ENCODE measurements around the gene USH1G.

USH1G gene

GRCh38 chr17:74900208-74900607 lies 22.8 kb downstream of the USH1G start:
- DNase-seq, result no peak

DNA sequence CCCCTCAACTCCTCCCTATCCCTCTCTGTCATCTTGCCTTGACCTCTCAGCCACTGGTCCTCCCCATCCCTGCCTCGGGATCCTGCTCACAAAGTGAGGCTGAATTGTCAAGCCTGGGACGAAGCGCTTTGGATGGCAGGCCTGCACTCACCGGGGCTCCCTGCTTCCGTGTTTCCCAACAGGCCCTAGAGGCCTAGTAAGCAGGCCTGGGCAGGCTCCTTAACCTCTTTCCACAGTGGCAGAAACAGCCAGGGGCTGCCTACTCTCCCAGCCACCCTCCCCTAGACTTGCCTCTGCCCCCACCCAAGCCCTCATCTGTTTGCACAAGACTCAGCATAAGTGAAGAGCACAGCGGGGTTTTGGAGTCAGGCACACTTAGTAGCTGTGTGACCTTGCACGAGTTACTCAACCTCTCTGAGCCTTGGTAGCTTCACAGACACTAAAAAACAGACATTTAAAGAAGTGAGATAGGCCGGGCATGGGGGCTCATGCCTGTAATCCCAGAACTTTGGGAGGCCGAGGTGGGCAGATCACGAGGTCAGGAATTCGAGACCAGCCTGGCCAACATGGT lies 24.6 kb downstream of the USH1G start:
- DNase-seq, result no peak

- no peak for DNase-seq
These were observed 29.0 kb downstream of the USH1G start for GRCh38 chr17:74893936-74894671.

DNA sequence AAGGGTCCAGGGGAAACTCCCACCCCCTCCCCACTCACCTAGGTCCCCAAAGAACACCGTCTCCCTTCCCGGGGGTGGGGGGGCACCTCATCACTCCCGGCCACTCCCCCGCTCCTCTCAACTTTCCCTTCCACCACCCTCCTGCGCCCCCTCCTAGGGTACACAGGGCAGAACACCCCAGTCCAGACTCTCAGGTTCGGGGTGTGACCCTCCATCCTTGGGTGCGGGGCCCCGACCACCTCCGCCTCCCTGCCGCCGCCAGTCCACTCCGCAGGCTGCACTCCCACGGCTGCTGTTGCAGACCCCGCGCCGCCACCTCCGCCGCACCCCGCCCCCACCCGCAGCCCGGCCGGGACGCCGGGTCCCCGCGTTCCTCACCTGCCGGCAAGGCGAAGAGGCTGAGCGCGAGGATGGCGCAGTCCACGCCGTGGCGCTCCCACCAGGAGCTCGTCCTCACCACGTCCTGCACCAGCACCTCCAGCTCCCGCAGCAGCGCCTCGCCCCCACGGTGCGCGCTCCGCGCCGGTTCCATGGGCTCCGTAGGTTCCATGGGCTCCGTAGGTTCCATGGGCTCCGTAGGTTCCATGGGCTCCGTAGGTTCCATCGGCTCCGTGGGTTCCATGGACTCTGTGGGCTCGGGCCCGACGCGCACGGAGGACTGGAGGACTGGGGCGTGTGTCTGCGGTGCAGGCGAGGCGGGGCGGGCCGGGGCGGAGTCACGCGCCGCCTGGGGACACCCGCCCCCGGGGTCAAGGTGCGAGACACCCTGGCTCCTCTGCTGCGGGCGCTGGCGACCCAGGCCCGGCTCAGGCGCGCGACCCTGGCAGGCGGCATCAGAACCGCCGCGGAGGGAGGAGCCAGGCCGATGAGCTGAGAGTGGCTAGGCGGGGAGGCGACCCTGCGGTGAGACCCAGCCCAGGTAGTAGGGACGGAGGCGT lies 29.8 kb downstream of the USH1G start, which contains the start of gene FADS6:
Gene FADS6, minus strand, starts transcription at position 660 of the 938 bp plus-strand sequence. Its CDS starts 38 bp downstream, at position 622.
- no peak for DNase-seq

- DNase-seq, result no peak
These were observed 30.8 kb downstream of the USH1G start for GRCh38 chr17:74892013-74892841.

GRCh38 chr17:74890554-74890953 lies 32.5 kb downstream of the USH1G start:
- no peak for DNase-seq

GRCh38 chr17:74888469-74888868 lies 34.6 kb downstream of the USH1G start:
- DNase-seq, result no peak

DNA sequence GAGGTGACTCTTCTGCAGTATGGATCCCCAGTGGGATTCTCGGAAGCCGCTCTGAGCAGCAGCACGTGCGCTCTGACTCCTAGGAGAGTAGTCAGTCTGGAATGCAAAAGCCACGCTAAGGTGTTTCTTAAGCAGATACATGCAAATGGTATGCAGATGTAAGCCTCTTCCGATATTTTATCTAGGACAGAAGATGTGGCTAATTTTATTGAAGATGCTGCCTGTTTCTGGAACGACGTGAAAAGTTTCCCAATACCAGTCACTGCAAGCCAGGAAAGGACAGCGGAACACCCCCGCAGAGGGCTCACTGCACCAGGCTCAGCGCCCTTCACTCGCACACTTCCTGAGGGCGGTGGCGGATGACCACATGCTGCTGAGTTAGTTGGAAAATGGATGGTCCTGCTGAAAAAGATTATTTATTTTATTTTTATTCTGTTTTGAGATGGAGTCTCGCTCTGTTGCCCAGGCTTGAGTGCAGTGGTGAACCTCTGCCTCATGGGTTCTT lies 39.8 kb downstream of the USH1G start:
- no peak for DNase-seq

GRCh38 chr17:74882517-74883240 lies 40.4 kb downstream of the USH1G start:
- DNase-seq, result no peak

GRCh38 chr17:74881073-74881472 lies 42.0 kb downstream of the USH1G start:
- no peak for DNase-seq

DNA sequence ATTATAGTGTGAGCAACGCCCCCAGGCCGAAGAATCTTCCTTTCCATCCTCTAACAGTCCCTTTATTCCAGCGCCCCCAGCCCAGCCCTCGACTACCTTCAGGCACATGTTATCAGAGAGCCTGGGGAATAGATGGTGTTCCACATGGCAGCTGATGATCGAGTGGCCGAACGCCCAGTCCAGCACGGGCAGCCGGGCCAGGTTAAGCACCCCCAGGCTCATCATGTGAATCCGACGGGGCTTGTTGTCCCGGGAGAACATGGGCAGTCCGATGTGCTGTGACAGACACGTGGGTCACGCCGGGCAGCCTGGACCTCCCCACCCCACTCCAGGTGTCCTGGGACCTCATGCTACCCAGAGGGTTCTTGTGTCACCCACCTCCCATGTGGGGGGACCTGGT lies 43.7 kb downstream of the USH1G start:
- no peak for DNase-seq

GRCh38 chr17:74878658-74879057 lies 44.4 kb downstream of the USH1G start:
- DNase-seq, result no peak

- no peak for DNase-seq
These were observed 45.2 kb downstream of the USH1G start for GRCh38 chr17:74877592-74878548.

GRCh38 chr17:74875977-74876593 lies 47.0 kb downstream of the USH1G start:
- no peak for DNase-seq

GRCh38 chr17:74875155-74875976 lies 47.7 kb downstream of the USH1G start:
- DNase-seq, result no peak

GRCh38 chr17:74874615-74875037 lies 48.4 kb downstream of the USH1G start:
- DNase-seq, result no peak

GRCh38 chr17:74873874-74874614 lies 49.0 kb downstream of the USH1G start:
- DNase-seq, result no peak
